Testis (tissue), 3 donors: ENCODE data around the gene ITGB2. TPM values are rescaled to one million over a fixed set of nuclear protein-coding genes. Genes with fewer than 3 reads are reported as not detected.
"Not testable (repeated sequence)": the region's sequence is repeated elsewhere in the genome, so short reads cannot be mapped to it uniquely, and the experiment has no call there.

Experiments used
- DNase-seq: peaks from one replicate; pipeline ENCODE4 v3.0.0-alpha.2; 2019
- H3K27ac ChIP-seq, 2 donors: fragments of 200-600 bp; sonication (generic); one replicate each; pipeline ENCODE4 v1.5.1; 2019
- H3K27me3 ChIP-seq: fragments of 200-600 bp; sonication (generic); one replicate; pipeline ENCODE4 v1.5.1; 2019
- H3K36me3 ChIP-seq: fragments of 200-600 bp; sonication (generic); one replicate; pipeline ENCODE4 v1.5.1; 2017; ENCODE audit warnings: low read depth; ENCODE audit errors: missing control alignments
- H3K4me1 ChIP-seq: fragments of 200-600 bp; sonication (generic); one replicate; pipeline ENCODE4 v1.5.1; 2019
- H3K4me3 ChIP-seq, 2 donors: fragments of 200-600 bp; sonication (generic); one replicate each; pipeline ENCODE4 v1.5.1; 2017 to 2019
- H3K9me3 ChIP-seq: fragments of 200-600 bp; sonication (generic); one replicate; pipeline ENCODE4 v1.5.1; 2017
- CTCF ChIP-seq, 3 experiments: fragments of 450-650 bp in 2 of 3; fragments of 200-600 bp in 1 of 3; sonication (generic) in 1 of 3; IDR thresholded peaks; one replicate each; pipeline ENCODE4 v1.5.1; 2016 to 2019; ENCODE audit warnings: antibody characterized with exemption in 3 of 3, mild to moderate bottlenecking in 2 of 3, moderate library complexity in 1 of 3
- POLR2A ChIP-seq: fragments of 450-650 bp; IDR thresholded peaks from one replicate; pipeline ENCODE4 v1.6.1; 2017; ENCODE audit warnings: antibody characterized with exemption, mild to moderate bottlenecking, moderate library complexity
- WGBS, 2 donors: methylation state at CpG; one replicate each; pipeline ENCODE4 v1.1.5; 2018; 5-methylcytosine and 5-hydroxymethylcytosine counted together
- intact Hi-C: fragments of 100-400 bp; cut with DNase I; formaldehyde crosslinking; loops from one replicate; pipeline ENCODE4 v1.15.1; 2023; ENCODE audit warnings: low total_unique reads
- polyA plus RNA-seq: library from polyadenylated mRNA; stranded (reverse); fragments of 350-450 nt; fragmentation: Illumina TruSeq; extraction: RNeasy Lipid Tissue Mini Kit (QIAGEN cat#74804); gene quantifications from one replicate; pipeline ENCODE4 v1.2.3, GENCODE V29; 2014; ENCODE audit warnings: low read depth, low replicate concordance; ENCODE audit not compliant: insufficient read depth
- total RNA-seq, 2 donors: library from RNA; depleted of rRNA; stranded (reverse); fragments of >200 nt; gene quantifications; one replicate each; pipeline ENCODE4 v1.2.3, GENCODE V29; 2016

Gene ITGB2
- total and polyA plus RNA-seq, 3 donors from 2014 or later: 5.6 to 29.5 (median 27.4) TPM

- TF ChIP-seq POLR2A: no peak
- no peak for TF ChIP-seq CTCF (IDR thresholded peaks at IDR 0.05)
- DNase-seq: no peak
- no peak overlapping the region for H3K4me3 ChIP-seq
- intact Hi-C loops: no loop called here
- WGBS, 2 donors: 56 to 61% methylated on average over 4 to 6 of the region's 6 CpGs
- H3K27me3 ChIP-seq: no peaks in the 10 kb centered on the region
- no peaks in the 10 kb centered on the region for H3K9me3 ChIP-seq
- peaks cover 20% of the 10 kb centered on the region for H3K4me1 ChIP-seq
- H3K27ac ChIP-seq: peak overlapping the region in 1 of 2 donors; percentile 36
- H3K36me3 ChIP-seq: no peaks in the 10 kb centered on the region
Measured at GRCh38 chr21:44881198-44881872, 39.4 kb downstream of the ITGB2 start.

- DNase-seq: no peak
- peak overlapping the region in 1 of 2 donors; percentile 36 for H3K27ac ChIP-seq
- WGBS, 2 donors: 70 to 73% methylated on average over 8 of the region's 8 CpGs
- TF ChIP-seq POLR2A (no peak), CTCF (IDR thresholded peaks at IDR 0.05) (no peak)
- H3K4me1 ChIP-seq: peaks cover 23% of the 10 kb centered on the region
- H3K27me3 ChIP-seq: no peaks in the 10 kb centered on the region
- no peak overlapping the region for H3K4me3 ChIP-seq
- no peaks in the 10 kb centered on the region for H3K9me3 ChIP-seq
- intact Hi-C loops: no loop called here
- no peaks in the 10 kb centered on the region for H3K36me3 ChIP-seq
Measured at GRCh38 chr21:44880405-44881197, 40.1 kb downstream of the ITGB2 start.

- H3K36me3 ChIP-seq, H3K4me3 ChIP-seq, DNase-seq, intact Hi-C loops, H3K27ac ChIP-seq, H3K27me3 ChIP-seq, H3K9me3 ChIP-seq: not testable (repeated sequence)
- peaks cover 23% of the 10 kb centered on the region for H3K4me1 ChIP-seq
- WGBS, 2 donors: 96 to 98% methylated on average over 8 of the region's 8 CpGs
Measured at GRCh38 chr21:44879238-44879637, 41.5 kb downstream of the ITGB2 start.

- DNase-seq: peak; percentile 56
Measured at GRCh38 chr21:44878053-44878982, 42.4 kb downstream of the ITGB2 start.

More at GRCh38 chr21:44878053-44878982, 42.4 kb downstream of the ITGB2 start:
- TF ChIP-seq CTCF (IDR thresholded peaks at IDR 0.05) (no peak), POLR2A (no peak)
- no peaks in the 10 kb centered on the region for H3K27me3 ChIP-seq
- H3K36me3 ChIP-seq: no peaks in the 10 kb centered on the region
- peaks cover 23% of the 10 kb centered on the region for H3K4me1 ChIP-seq
- no peak overlapping the region for H3K4me3 ChIP-seq
- 28 to 36% methylated on average over 13 of the region's 13 CpGs for WGBS, 2 donors
- intact Hi-C loops: no loop called here
- peak overlapping the region; percentile 8 to 36 for H3K27ac ChIP-seq
- no peaks in the 10 kb centered on the region for H3K9me3 ChIP-seq
